ENCODE results near the gene RASGRP3.
"Not testable (repeated sequence)": the region's sequence is repeated elsewhere in the genome, so short reads cannot be mapped to it uniquely, and the experiment has no call there.

Gene RASGRP3

GRCh38 chr2:33476131-33476792 is at the start of gene RASGRP3:
Gene RASGRP3, plus strand, starts transcription at chr2:33476649. Its CDS starts 38,488 bp downstream, at chr2:33515137.
- DNase-seq = peak; percentile 55 to 60

- DNase-seq = no peak
Measured at GRCh38 chr2:33426666-33427231, 49.7 kb upstream of the RASGRP3 start.

- no peak for DNase-seq
Measured at GRCh38 chr2:33430077-33430476, 46.4 kb upstream of the RASGRP3 start.

- no peak for DNase-seq
Measured at GRCh38 chr2:33430856-33431255, 45.6 kb upstream of the RASGRP3 start.

GRCh38 chr2:33432871-33433270 is 43.6 kb upstream of the RASGRP3 start:
- no peak for DNase-seq

- DNase-seq = no peak
Measured at GRCh38 chr2:33433279-33434235, 42.9 kb upstream of the RASGRP3 start.

GRCh38 chr2:33435518-33435917 is 40.9 kb upstream of the RASGRP3 start:
- DNase-seq = no peak

GRCh38 chr2:33436083-33436482 is 40.4 kb upstream of the RASGRP3 start:
- DNase-seq = no peak

GRCh38 chr2:33437297-33437696 is 39.2 kb upstream of the RASGRP3 start:
- no peak for DNase-seq

GRCh38 chr2:33437815-33438214 is 38.6 kb upstream of the RASGRP3 start:
- DNase-seq = no peak

- peak in 1 of 2 donors; percentile 3 for DNase-seq
Measured at GRCh38 chr2:33441235-33441810, 35.1 kb upstream of the RASGRP3 start.

GRCh38 chr2:33442052-33442451 is 34.4 kb upstream of the RASGRP3 start:
- not testable (repeated sequence) for DNase-seq

- DNase-seq = no peak
Measured at GRCh38 chr2:33442528-33443079, 33.8 kb upstream of the RASGRP3 start.

- DNase-seq = no peak
Measured at GRCh38 chr2:33443274-33443829, 33.1 kb upstream of the RASGRP3 start.

GRCh38 chr2:33444967-33445366 is 31.5 kb upstream of the RASGRP3 start:
- no peak for DNase-seq

GRCh38 chr2:33448220-33448899 is 28.1 kb upstream of the RASGRP3 start:
- no peak for DNase-seq

- no peak for DNase-seq
Measured at GRCh38 chr2:33451214-33451613, 25.2 kb upstream of the RASGRP3 start.

- no peak for DNase-seq
Measured at GRCh38 chr2:33451825-33452224, 24.6 kb upstream of the RASGRP3 start.

GRCh38 chr2:33452545-33452944 is 23.9 kb upstream of the RASGRP3 start:
- no peak for DNase-seq

GRCh38 chr2:33453905-33454479 is 22.5 kb upstream of the RASGRP3 start:
- DNase-seq = no peak

- DNase-seq = no peak
Measured at GRCh38 chr2:33457556-33458247, 18.7 kb upstream of the RASGRP3 start.
